GM18909 (cell line): ENCODE measurements around the gene ELN.
"Not testable (repeated sequence)": the region's sequence is repeated elsewhere in the genome, so short reads cannot be mapped to it uniquely, and the experiment has no call there.

Source experiments
- ATAC-seq: cut with Tn5 transposase; IDR thresholded peaks from one replicate; pipeline ENCODE4 v1.9.1; 2021; ENCODE audit warnings: mild to moderate bottlenecking; ENCODE audit not compliant: unreplicated experiment, poor library complexity

The ELN gene

GRCh38 chr7:74040101-74040790 is 12.3 kb downstream of the ELN start:
- ATAC-seq = no peak

GRCh38 chr7:74040791-74041520 is 13.0 kb downstream of the ELN start:
- no peak for ATAC-seq

GRCh38 chr7:74042746-74043522 is 15.0 kb downstream of the ELN start:
- no peak for ATAC-seq

- ATAC-seq = no peak
These were observed 15.6 kb downstream of the ELN start for GRCh38 chr7:74043523-74043951.

GRCh38 chr7:74044366-74045350 is 16.7 kb downstream of the ELN start:
- no peak for ATAC-seq

GRCh38 chr7:74046581-74046980 is 18.6 kb downstream of the ELN start:
- not testable (repeated sequence) for ATAC-seq

GRCh38 chr7:74047804-74048380 is 19.9 kb downstream of the ELN start:
- no peak for ATAC-seq

- no peak for ATAC-seq
These were observed 21.1 kb downstream of the ELN start for GRCh38 chr7:74048999-74049599.

- no peak for ATAC-seq
These were observed 22.2 kb downstream of the ELN start for GRCh38 chr7:74049997-74050798.

GRCh38 chr7:74051193-74051592 is 23.2 kb downstream of the ELN start:
- ATAC-seq = no peak

GRCh38 chr7:74051629-74052410 is 23.8 kb downstream of the ELN start:
- ATAC-seq = no peak

GRCh38 chr7:74052628-74053027 is 24.7 kb downstream of the ELN start:
- no peak for ATAC-seq

- no peak for ATAC-seq
These were observed 25.7 kb downstream of the ELN start for GRCh38 chr7:74053589-74054186.

GRCh38 chr7:74056096-74056915 is 28.3 kb downstream of the ELN start:
- ATAC-seq = no peak

- ATAC-seq = no peak
These were observed 29.4 kb downstream of the ELN start for GRCh38 chr7:74057216-74057925.

GRCh38 chr7:74057987-74058386 is 30.0 kb downstream of the ELN start:
- no peak for ATAC-seq
